HG03439 (cell line): ENCODE data around the gene LRRC37A3.
A peak's percentile ranks its signal among the peaks of the same experiment; 100 is the strongest.
"Not testable (repeated sequence)": the region's sequence is repeated elsewhere in the genome, so short reads cannot be mapped to it uniquely, and the experiment has no call there.

Source experiments
- ATAC-seq: cut with Tn5 transposase; IDR thresholded peaks from one replicate; pipeline ENCODE4 v1.9.1; 2021; ENCODE audit warnings: mild to moderate bottlenecking, moderate library complexity; ENCODE audit not compliant: unreplicated experiment

LRRC37A3 gene

GRCh38 chr17:64927444-64927843 lies 8.2 kb upstream of the LRRC37A3 start:
- ATAC-seq: not testable (repeated sequence)

- ATAC-seq: not testable (repeated sequence)
These were observed 7.2 kb upstream of the LRRC37A3 start for GRCh38 chr17:64926430-64926829.

GRCh38 chr17:64925244-64925643 lies 6.0 kb upstream of the LRRC37A3 start:
- ATAC-seq: not testable (repeated sequence)

- ATAC-seq: not testable (repeated sequence)
These were observed 3.8 kb upstream of the LRRC37A3 start for GRCh38 chr17:64923051-64923568.

GRCh38 chr17:64920419-64921172 lies 1.3 kb upstream of the LRRC37A3 start:
- no peak for ATAC-seq

GRCh38 chr17:64920026-64920418 lies 744 bp upstream of the LRRC37A3 start:
- no peak for ATAC-seq

- peak; percentile 46 for ATAC-seq
These were observed 413 bp downstream of the LRRC37A3 start for GRCh38 chr17:64918842-64919288.

- not testable (repeated sequence) for ATAC-seq
These were observed 1.7 kb downstream of the LRRC37A3 start for GRCh38 chr17:64917540-64917939.

- not testable (repeated sequence) for ATAC-seq
These were observed 4.0 kb downstream of the LRRC37A3 start for GRCh38 chr17:64915244-64915643.

- not testable (repeated sequence) for ATAC-seq
These were observed 9.1 kb downstream of the LRRC37A3 start for GRCh38 chr17:64910191-64910514.

GRCh38 chr17:64909511-64910190 lies 9.6 kb downstream of the LRRC37A3 start:
- not testable (repeated sequence) for ATAC-seq

GRCh38 chr17:64904069-64904468 lies 15.2 kb downstream of the LRRC37A3 start:
- ATAC-seq: not testable (repeated sequence)

GRCh38 chr17:64897136-64897535 lies 22.1 kb downstream of the LRRC37A3 start:
- not testable (repeated sequence) for ATAC-seq

- not testable (repeated sequence) for ATAC-seq
These were observed 45.1 kb downstream of the LRRC37A3 start for GRCh38 chr17:64874210-64874609.

GRCh38 chr17:64847504-64848466 lies 71.5 kb downstream of the LRRC37A3 start:
- ATAC-seq: not testable (repeated sequence)

GRCh38 chr17:64846892-64847291 lies 72.4 kb downstream of the LRRC37A3 start:
- not testable (repeated sequence) for ATAC-seq

GRCh38 chr17:64843918-64844317 lies 75.4 kb downstream of the LRRC37A3 start:
- not testable (repeated sequence) for ATAC-seq

GRCh38 chr17:64842900-64843299 lies 76.4 kb downstream of the LRRC37A3 start:
- ATAC-seq: not testable (repeated sequence)

GRCh38 chr17:64840960-64841359 lies 78.3 kb downstream of the LRRC37A3 start:
- not testable (repeated sequence) for ATAC-seq

GRCh38 chr17:64838513-64838912 lies 80.8 kb downstream of the LRRC37A3 start:
- not testable (repeated sequence) for ATAC-seq
